GM18499 (cell line): ENCODE data around the gene TMCO2.
A peak's percentile ranks its signal among the peaks of the same experiment; 100 is the strongest.
"Not testable (repeated sequence)": the region's sequence is repeated elsewhere in the genome, so short reads cannot be mapped to it uniquely, and the experiment has no call there.

Experiments
- ATAC-seq: cut with Tn5 transposase; IDR thresholded peaks from one replicate; pipeline ENCODE4 v1.9.1; 2021; ENCODE audit warnings: moderate number of reproducible peaks; ENCODE audit not compliant: insufficient read depth, unreplicated experiment

The TMCO2 gene

GRCh38 chr1:40247655-40248054, at the start of gene TMCO2:
Gene TMCO2, plus strand, starts transcription at chr1:40247937. Its CDS starts 57 bp downstream, at chr1:40247994.
- ATAC-seq = no peak

DNA sequence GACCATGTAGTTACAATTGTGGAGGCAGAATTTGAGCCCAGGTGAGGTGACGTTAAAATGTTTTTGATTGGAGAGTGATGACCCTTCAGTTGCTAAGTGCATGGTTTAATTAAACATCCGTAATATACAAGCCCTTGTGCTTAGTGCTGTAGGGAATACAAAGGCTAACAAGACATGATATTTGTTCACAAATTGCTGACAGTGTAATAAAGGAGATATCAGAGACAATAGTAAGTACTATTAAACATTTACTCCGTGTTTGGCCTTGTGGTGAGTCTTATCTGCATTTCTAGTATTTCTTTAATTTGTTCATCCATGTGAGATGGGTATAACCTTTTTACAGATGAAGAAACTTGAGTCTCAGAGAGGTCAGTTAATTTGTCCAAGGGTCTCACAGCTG, 48.6 kb upstream of the TMCO2 start:
- ATAC-seq = no peak

- ATAC-seq = no peak
Observed at GRCh38 chr1:40204856-40205255, 42.9 kb upstream of the TMCO2 start.

GRCh38 chr1:40210511-40211204, 37.1 kb upstream of the TMCO2 start:
- no peak for ATAC-seq

DNA sequence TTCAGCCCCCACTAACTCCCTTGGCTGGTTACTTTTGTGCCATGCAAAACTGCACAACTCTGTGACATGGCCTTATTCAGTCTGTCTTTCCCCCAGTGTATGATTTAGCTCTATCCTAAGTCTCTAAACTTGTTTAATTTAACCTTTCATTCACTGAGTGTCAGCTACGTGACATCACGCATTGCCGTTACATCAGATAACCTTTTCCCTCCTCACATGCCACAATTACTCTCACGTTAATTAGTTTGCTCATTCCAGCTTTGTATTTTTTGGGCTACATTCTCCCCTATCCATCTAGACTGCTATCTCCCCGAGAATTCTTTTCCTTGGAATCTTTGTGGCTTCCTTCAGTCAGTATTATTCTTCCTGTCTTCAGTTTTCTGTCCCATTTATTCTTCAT, 29.4 kb upstream of the TMCO2 start:
- ATAC-seq = no peak

GRCh38 chr1:40221471-40221905, 26.2 kb upstream of the TMCO2 start:
- ATAC-seq = not testable (repeated sequence)

DNA sequence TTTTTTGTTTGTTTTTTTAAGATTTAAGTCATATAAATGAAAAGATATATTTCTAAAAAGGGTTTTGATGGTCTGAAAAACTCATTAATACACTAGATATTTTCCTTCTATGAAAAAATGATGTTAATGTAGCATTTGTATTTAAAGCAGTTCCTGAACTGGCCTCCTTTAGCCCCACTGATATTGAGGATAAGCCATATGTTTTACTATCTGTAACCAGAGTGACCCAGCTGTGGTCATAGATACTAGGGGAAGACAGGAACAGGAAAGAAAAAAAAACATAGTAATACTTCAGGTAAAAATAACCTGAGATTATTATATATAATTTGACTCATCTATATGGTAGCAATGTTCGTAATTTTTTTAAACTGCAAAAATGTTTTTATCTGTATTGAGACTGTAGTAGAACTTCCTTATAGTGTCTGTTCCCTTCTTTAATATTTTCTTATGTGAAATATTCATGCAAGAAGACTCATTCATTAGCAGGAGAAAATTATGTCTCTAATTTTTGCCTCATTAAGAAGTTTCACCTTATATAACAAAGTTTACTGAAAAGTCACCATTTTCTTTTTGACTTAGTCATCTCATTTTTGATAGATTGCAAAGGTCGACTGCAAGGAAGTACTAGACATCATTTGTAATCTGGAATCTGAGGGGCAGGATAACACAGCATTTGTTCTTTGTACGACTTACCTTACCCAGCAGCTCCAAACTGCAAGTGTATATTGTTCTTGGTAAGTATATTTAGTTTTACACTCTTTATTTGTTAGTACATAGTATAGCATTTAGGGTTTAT, 25.6 kb upstream of the TMCO2 start:
- no peak for ATAC-seq

DNA sequence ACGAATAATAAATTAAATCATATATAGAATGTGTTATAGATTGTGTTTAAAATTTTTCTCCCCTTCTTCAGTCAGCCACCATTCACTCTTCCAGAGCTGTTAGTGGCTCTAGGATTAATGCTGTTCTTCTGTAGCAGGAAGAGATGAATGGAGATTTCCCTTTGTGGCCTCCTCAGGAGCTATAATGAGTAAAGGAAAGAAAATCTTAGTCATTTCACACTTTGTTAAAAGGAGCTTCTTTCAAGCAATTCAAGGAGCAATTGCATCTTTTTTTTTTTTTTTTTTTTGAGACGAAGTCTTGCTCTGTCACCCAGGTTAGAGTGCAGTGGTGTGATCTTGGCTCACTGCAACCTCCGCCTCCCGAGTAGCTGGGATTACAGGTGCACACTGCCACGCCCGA, 23.7 kb upstream of the TMCO2 start:
- no peak for ATAC-seq

DNA sequence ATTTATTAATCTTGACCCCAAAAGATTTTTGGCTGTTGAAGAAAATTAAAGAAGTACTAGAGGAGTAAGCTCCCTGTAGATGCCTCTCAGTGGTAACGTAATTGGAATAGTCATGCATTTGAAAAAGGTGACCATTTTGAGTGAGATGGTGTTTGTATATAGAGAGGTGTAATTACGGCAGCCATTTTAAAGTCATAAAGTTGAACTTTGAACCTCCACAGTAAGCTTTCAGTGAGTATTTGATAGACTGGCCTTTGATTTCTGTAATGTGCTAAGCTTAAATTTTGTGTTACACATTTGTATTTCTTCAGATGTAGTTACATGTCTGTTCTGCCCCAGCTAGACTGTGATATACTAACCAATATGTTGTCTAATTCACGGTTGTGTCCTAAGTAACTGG, 21.5 kb upstream of the TMCO2 start:
- no peak for ATAC-seq

- peak; percentile 82 for ATAC-seq
Observed at GRCh38 chr1:40232444-40232843, 15.3 kb upstream of the TMCO2 start.

DNA sequence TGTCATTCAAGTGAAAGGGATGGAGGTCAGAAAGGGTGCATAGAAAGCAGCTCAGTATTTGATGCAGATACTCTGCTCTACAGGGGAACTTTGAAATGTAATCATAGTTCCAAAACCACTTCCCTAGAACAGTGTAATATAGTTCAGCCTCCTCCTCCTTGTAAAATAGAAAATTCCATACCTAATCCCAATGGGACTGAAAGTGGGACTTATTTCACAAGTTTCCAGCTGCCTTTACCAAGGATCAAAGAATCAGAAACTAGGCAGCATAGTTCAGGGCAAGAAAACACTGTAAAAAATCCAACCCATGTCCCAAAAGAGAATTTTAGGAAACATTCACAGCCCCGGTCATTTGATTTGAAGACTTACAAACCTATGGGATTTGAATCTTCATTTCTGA, 8.1 kb upstream of the TMCO2 start:
- ATAC-seq = no peak

- no peak for ATAC-seq
Observed at GRCh38 chr1:40240390-40240789, 7.3 kb upstream of the TMCO2 start.

- peak; percentile 10 for ATAC-seq
Observed at GRCh38 chr1:40241362-40241761, 6.4 kb upstream of the TMCO2 start.

GRCh38 chr1:40243351-40243750, 4.4 kb upstream of the TMCO2 start:
- ATAC-seq = no peak

GRCh38 chr1:40244138-40244744, 3.5 kb upstream of the TMCO2 start:
- no peak for ATAC-seq

DNA sequence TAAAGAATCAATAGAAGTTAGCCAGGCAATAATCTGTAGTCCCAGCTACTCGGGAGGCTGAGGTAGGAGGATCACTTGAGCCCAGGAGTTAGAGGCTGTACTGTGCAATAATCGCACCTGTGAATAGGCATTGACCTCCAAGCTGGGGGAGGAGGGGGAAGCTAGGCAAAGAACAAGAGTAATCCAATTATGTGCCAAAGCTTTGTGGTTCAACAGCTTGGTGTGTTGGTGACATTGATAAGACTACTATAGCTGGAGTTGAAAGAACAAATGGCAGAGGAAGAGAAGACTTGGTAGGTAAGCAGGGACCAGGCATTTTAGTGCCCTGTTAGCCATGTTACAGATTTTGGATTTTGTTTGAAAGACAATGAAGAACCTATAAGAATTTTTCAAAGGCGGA, 2.1 kb upstream of the TMCO2 start:
- no peak for ATAC-seq

GRCh38 chr1:40248412-40248811, 675 bp downstream of the TMCO2 start:
- no peak for ATAC-seq

DNA sequence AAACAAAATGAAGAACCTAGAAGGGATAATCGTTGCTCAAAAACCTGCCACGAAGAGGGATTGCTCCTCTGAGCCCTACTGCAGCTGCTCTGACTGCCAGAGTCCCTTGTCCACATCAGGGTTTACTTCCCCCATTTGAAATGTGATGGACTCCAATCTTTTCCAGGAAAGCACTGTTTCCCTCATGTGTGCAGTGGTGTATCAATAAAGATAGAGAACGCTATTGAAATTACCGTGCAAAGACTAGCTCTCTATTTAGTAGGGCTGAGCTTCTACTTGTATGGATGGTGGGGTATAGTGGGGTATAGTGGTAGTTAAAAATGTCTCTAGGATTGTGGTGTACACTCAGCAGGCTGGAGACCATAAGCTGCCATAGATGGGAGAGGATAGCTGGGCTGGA, 3.7 kb downstream of the TMCO2 start:
- no peak for ATAC-seq

DNA sequence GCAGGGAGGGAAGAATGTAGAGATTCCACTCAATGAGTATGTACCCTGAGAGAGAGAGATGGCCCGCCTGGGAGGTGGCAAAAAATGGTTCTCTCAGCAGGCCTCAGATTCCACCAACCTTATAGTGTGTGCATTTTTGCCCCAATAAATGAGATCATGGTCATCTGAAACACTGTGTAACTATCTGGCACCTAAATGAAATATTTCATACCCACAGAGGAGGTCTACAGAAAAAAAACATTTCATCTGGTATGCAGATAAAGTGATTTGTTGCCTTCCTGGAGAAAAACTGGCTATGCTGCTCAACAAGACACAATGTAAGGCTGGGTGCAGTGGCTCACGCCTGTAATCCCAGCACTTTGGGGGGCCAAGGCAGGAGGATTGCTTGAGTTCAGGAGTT, 4.9 kb downstream of the TMCO2 start:
- ATAC-seq = no peak

- ATAC-seq = no peak
Observed at GRCh38 chr1:40255231-40255630, 7.5 kb downstream of the TMCO2 start.

DNA sequence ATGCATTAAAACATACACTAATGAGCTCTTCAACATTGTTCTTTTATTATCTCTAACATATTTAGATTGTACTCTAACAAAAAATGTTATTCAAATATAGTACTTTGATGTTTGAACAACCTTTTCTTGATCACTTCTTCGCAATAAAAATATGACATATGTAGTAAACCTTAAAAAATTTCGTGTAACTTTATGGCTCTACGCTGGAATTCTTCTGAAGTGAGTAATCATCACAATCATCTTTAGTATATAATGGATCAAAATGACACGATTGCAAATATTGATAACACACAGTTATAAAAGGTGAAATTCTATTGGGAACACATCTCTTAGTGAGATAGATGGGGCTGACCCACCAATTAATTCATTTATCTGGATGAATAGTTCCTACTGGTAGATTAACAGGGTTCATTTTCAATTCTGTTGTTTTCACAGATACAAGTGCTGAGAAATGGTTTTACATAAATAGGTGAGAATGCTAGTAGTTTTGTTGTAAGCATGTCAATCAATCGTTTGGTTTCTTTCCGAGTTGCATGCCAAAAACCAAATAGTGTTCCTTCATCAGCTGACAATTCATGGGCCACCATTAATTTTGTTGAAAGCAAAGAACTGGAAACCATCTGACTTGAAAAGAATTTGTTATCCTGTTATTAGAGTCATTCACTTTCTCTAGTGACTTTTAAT, 8.8 kb downstream of the TMCO2 start:
- no peak for ATAC-seq
